ENCODE data around the gene MADD.

MADD gene

GRCh38 chr11:47354913-47355282, 85.0 kb downstream of the MADD start:
- Mint-ChIP-seq H3K27ac (ENCODE audit: low read depth) (no peak overlapping the region), H3K9me3 (no peaks in the 10 kb centered on the region), H3K27me3 (no peaks in the 10 kb centered on the region), H3K4me3 (no peak overlapping the region), H3K36me3 (ENCODE audit: insufficient read depth) (no peaks in the 10 kb centered on the region), H3K4me1 (no peaks in the 10 kb centered on the region)
- ATAC-seq (replicated peaks; ENCODE audit: extremely low read depth, poor library complexity, severe bottlenecking) (no peak), DNase-seq (ENCODE audit: low spot score in 2 of 2) (no peak)

GRCh38 chr11:47355283-47356128, 85.6 kb downstream of the MADD start:
- DNase-seq (ENCODE audit: low spot score in 2 of 2) (no peak), ATAC-seq (replicated peaks; ENCODE audit: extremely low read depth, poor library complexity, severe bottlenecking) (no peak)
- H3K4me1 Mint-ChIP-seq = no peaks in the 10 kb centered on the region
- H3K27me3 Mint-ChIP-seq = no peaks in the 10 kb centered on the region
- no peak overlapping the region for H3K4me3 Mint-ChIP-seq
- H3K9me3 Mint-ChIP-seq = no peaks in the 10 kb centered on the region
- no peaks in the 10 kb centered on the region for H3K36me3 Mint-ChIP-seq (ENCODE audit: insufficient read depth)
- H3K27ac Mint-ChIP-seq (ENCODE audit: low read depth) = no peak overlapping the region

- DNase-seq (ENCODE audit: low spot score in 2 of 2) (no peak), ATAC-seq (replicated peaks; ENCODE audit: extremely low read depth, poor library complexity, severe bottlenecking) (no peak)
- Mint-ChIP-seq H3K27ac (ENCODE audit: low read depth) (no peak overlapping the region), H3K4me3 (no peak overlapping the region), H3K9me3 (no peaks in the 10 kb centered on the region), H3K27me3 (no peaks in the 10 kb centered on the region), H3K36me3 (ENCODE audit: insufficient read depth) (no peaks in the 10 kb centered on the region), H3K4me1 (no peaks in the 10 kb centered on the region)
Observed at GRCh38 chr11:47356129-47356997, 86.4 kb downstream of the MADD start.

- DNase-seq (ENCODE audit: low spot score in 2 of 2) = no peak
Observed at GRCh38 chr11:47356998-47357329, 87.0 kb downstream of the MADD start.

GRCh38 chr11:47357985-47358730, 88.2 kb downstream of the MADD start:
- ATAC-seq (replicated peaks; ENCODE audit: extremely low read depth, poor library complexity, severe bottlenecking) = no peak
- Mint-ChIP-seq H3K36me3 (ENCODE audit: insufficient read depth) (no peaks in the 10 kb centered on the region), H3K27ac (ENCODE audit: low read depth) (no peak overlapping the region), H3K9me3 (no peaks in the 10 kb centered on the region), H3K27me3 (no peaks in the 10 kb centered on the region), H3K4me3 (no peak overlapping the region), H3K4me1 (no peaks in the 10 kb centered on the region)
- DNase-seq (ENCODE audit: low spot score in 2 of 2) = no peak

More at GRCh38 chr11:47356998-47357329, 87.0 kb downstream of the MADD start:
- Mint-ChIP-seq H3K27me3 (no peaks in the 10 kb centered on the region), H3K4me1 (no peaks in the 10 kb centered on the region), H3K27ac (ENCODE audit: low read depth) (no peak overlapping the region), H3K4me3 (no peak overlapping the region), H3K9me3 (no peaks in the 10 kb centered on the region), H3K36me3 (ENCODE audit: insufficient read depth) (no peaks in the 10 kb centered on the region)
- no peak for ATAC-seq (replicated peaks; ENCODE audit: extremely low read depth, poor library complexity, severe bottlenecking)

GRCh38 chr11:47358731-47359051, 88.8 kb downstream of the MADD start:
- no peak overlapping the region for H3K4me3 Mint-ChIP-seq
- H3K4me1 Mint-ChIP-seq = no peaks in the 10 kb centered on the region
- H3K27me3 Mint-ChIP-seq = no peaks in the 10 kb centered on the region
- H3K36me3 Mint-ChIP-seq (ENCODE audit: insufficient read depth) = no peaks in the 10 kb centered on the region
- ATAC-seq (replicated peaks; ENCODE audit: extremely low read depth, poor library complexity, severe bottlenecking) (no peak), DNase-seq (ENCODE audit: low spot score in 2 of 2) (no peak)
- no peak overlapping the region for H3K27ac Mint-ChIP-seq (ENCODE audit: low read depth)
- H3K9me3 Mint-ChIP-seq = no peaks in the 10 kb centered on the region

GRCh38 chr11:47359162-47359561, 89.2 kb downstream of the MADD start:
- H3K4me1 Mint-ChIP-seq = no peaks in the 10 kb centered on the region

GRCh38 chr11:47359586-47359985, 89.7 kb downstream of the MADD start:
- Mint-ChIP-seq H3K4me1 (no peaks in the 10 kb centered on the region), H3K9me3 (no peaks in the 10 kb centered on the region), H3K27me3 (peaks cover 5% of the 10 kb centered on the region), H3K36me3 (ENCODE audit: insufficient read depth) (no peaks in the 10 kb centered on the region), H3K27ac (ENCODE audit: low read depth) (no peak overlapping the region), H3K4me3 (no peak overlapping the region)
- DNase-seq (ENCODE audit: low spot score in 2 of 2) (no peak), ATAC-seq (replicated peaks; ENCODE audit: extremely low read depth, poor library complexity, severe bottlenecking) (no peak)

More at GRCh38 chr11:47359162-47359561, 89.2 kb downstream of the MADD start:
- H3K9me3 Mint-ChIP-seq = no peaks in the 10 kb centered on the region
- no peak overlapping the region for H3K27ac Mint-ChIP-seq (ENCODE audit: low read depth)
- peaks cover under 1% of the 10 kb centered on the region for H3K27me3 Mint-ChIP-seq
- DNase-seq (ENCODE audit: low spot score in 2 of 2) (no peak), ATAC-seq (replicated peaks; ENCODE audit: extremely low read depth, poor library complexity, severe bottlenecking) (no peak)
- no peaks in the 10 kb centered on the region for H3K36me3 Mint-ChIP-seq (ENCODE audit: insufficient read depth)
- no peak overlapping the region for H3K4me3 Mint-ChIP-seq

GRCh38 chr11:47360341-47360740, 90.4 kb downstream of the MADD start:
- no peak for DNase-seq (ENCODE audit: low spot score in 2 of 2)
- ATAC-seq (replicated peaks; ENCODE audit: extremely low read depth, poor library complexity, severe bottlenecking) = no peak
- no peaks in the 10 kb centered on the region for H3K9me3 Mint-ChIP-seq
- no peaks in the 10 kb centered on the region for H3K36me3 Mint-ChIP-seq (ENCODE audit: insufficient read depth)
- no peak overlapping the region for H3K27ac Mint-ChIP-seq (ENCODE audit: low read depth)
- no peak overlapping the region for H3K4me3 Mint-ChIP-seq
- peaks cover 8% of the 10 kb centered on the region for H3K27me3 Mint-ChIP-seq
- H3K4me1 Mint-ChIP-seq = no peaks in the 10 kb centered on the region

GRCh38 chr11:47361419-47361818, 91.5 kb downstream of the MADD start:
- no peak for ATAC-seq (replicated peaks; ENCODE audit: extremely low read depth, poor library complexity, severe bottlenecking)
- Mint-ChIP-seq H3K4me3 (no peak overlapping the region), H3K27me3 (peaks cover 18% of the 10 kb centered on the region), H3K36me3 (ENCODE audit: insufficient read depth) (no peaks in the 10 kb centered on the region), H3K9me3 (no peaks in the 10 kb centered on the region), H3K27ac (ENCODE audit: low read depth) (no peak overlapping the region), H3K4me1 (no peaks in the 10 kb centered on the region)
- no peak for DNase-seq (ENCODE audit: low spot score in 2 of 2)

GRCh38 chr11:47366020-47366490, 96.1 kb downstream of the MADD start:
- Mint-ChIP-seq H3K9me3 (no peaks in the 10 kb centered on the region), H3K27ac (ENCODE audit: low read depth) (no peak overlapping the region), H3K27me3 (peaks cover 19% of the 10 kb centered on the region), H3K36me3 (ENCODE audit: insufficient read depth) (peaks cover 2% of the 10 kb centered on the region), H3K4me1 (no peaks in the 10 kb centered on the region), H3K4me3 (no peak overlapping the region)
- ATAC-seq (replicated peaks; ENCODE audit: extremely low read depth, poor library complexity, severe bottlenecking) (no peak), DNase-seq (ENCODE audit: low spot score in 2 of 2) (no peak)

GRCh38 chr11:47369676-47370075, 99.7 kb downstream of the MADD start:
- ATAC-seq (replicated peaks; ENCODE audit: extremely low read depth, poor library complexity, severe bottlenecking) = no peak

More at GRCh38 chr11:47369676-47370075, 99.7 kb downstream of the MADD start:
- no peak for DNase-seq (ENCODE audit: low spot score in 2 of 2)
- H3K4me3 Mint-ChIP-seq = no peak overlapping the region
- peaks cover 2% of the 10 kb centered on the region for H3K36me3 Mint-ChIP-seq (ENCODE audit: insufficient read depth)
- no peaks in the 10 kb centered on the region for H3K9me3 Mint-ChIP-seq
- H3K27me3 Mint-ChIP-seq = peaks cover 13% of the 10 kb centered on the region
- H3K4me1 Mint-ChIP-seq = peaks cover 5% of the 10 kb centered on the region
- no peak overlapping the region for H3K27ac Mint-ChIP-seq (ENCODE audit: low read depth)
